GM21390 (cell line): Measurements from ENCODE around the gene BPTF.
"Not testable (repeated sequence)": the region's sequence is repeated elsewhere in the genome, so short reads cannot be mapped to it uniquely, and the experiment has no call there.

Source experiments
- ATAC-seq: cut with Tn5 transposase; IDR thresholded peaks from one replicate; pipeline ENCODE4 v1.9.1; 2021; ENCODE audit not compliant: unreplicated experiment

Gene BPTF

GRCh38 chr17:67879662-67880061, 54.4 kb downstream of the BPTF start:
- no peak for ATAC-seq

GRCh38 chr17:67881083-67881482, 55.8 kb downstream of the BPTF start:
- no peak for ATAC-seq

- no peak for ATAC-seq
Measured at GRCh38 chr17:67884741-67885140, 59.4 kb downstream of the BPTF start.

GRCh38 chr17:67891481-67892119, 66.3 kb downstream of the BPTF start:
- ATAC-seq = no peak

GRCh38 chr17:67902511-67903231, 77.4 kb downstream of the BPTF start:
- ATAC-seq = no peak

- not testable (repeated sequence) for ATAC-seq
Measured at GRCh38 chr17:67905298-67905697, 80.0 kb downstream of the BPTF start.

GRCh38 chr17:67910117-67910803, 85.0 kb downstream of the BPTF start:
- ATAC-seq = not testable (repeated sequence)

GRCh38 chr17:67911059-67911782, 85.9 kb downstream of the BPTF start:
- ATAC-seq = no peak

- no peak for ATAC-seq
Measured at GRCh38 chr17:67912088-67912487, 86.8 kb downstream of the BPTF start.

- ATAC-seq = no peak
Measured at GRCh38 chr17:67912656-67913055, 87.4 kb downstream of the BPTF start.

- ATAC-seq = no peak
Measured at GRCh38 chr17:67920212-67920611, 94.9 kb downstream of the BPTF start.

- no peak for ATAC-seq
Measured at GRCh38 chr17:67922503-67922902, 97.2 kb downstream of the BPTF start.

GRCh38 chr17:67928842-67929241, 103.5 kb downstream of the BPTF start:
- not testable (repeated sequence) for ATAC-seq

- ATAC-seq = no peak
Measured at GRCh38 chr17:67931227-67931626, 105.9 kb downstream of the BPTF start.

GRCh38 chr17:67942810-67943209, 117.5 kb downstream of the BPTF start:
- no peak for ATAC-seq

GRCh38 chr17:67944035-67944434, 118.7 kb downstream of the BPTF start:
- ATAC-seq = no peak

- no peak for ATAC-seq
Measured at GRCh38 chr17:67946513-67946912, 121.2 kb downstream of the BPTF start.

- no peak for ATAC-seq
Measured at GRCh38 chr17:67947325-67947813, 122.1 kb downstream of the BPTF start.

- no peak for ATAC-seq
Measured at GRCh38 chr17:67950945-67951344, 125.6 kb downstream of the BPTF start.

- ATAC-seq = no peak
Measured at GRCh38 chr17:67959510-67959909, 134.2 kb downstream of the BPTF start.

- ATAC-seq = not testable (repeated sequence)
Measured at GRCh38 chr17:67960276-67960675, 135.0 kb downstream of the BPTF start.
